GM12872 (cell line): ENCODE results near the gene CARD14.
A peak's percentile ranks its signal among the peaks of the same experiment; 100 is the strongest.

Experiments used
- TF ChIP-seq, protein P1 (sequence below): IDR thresholded peaks from 3 replicates; pipeline ENCODE4 v1.5.1; 2011; ENCODE audit warnings: low read depth, mild to moderate bottlenecking, low read length, moderate library complexity; ENCODE audit not compliant: insufficient read depth

The CARD14 gene

GRCh38 chr17:80187515-80187941 lies 17.7 kb downstream of the CARD14 start:
- TF ChIP-seq, protein P1, sequence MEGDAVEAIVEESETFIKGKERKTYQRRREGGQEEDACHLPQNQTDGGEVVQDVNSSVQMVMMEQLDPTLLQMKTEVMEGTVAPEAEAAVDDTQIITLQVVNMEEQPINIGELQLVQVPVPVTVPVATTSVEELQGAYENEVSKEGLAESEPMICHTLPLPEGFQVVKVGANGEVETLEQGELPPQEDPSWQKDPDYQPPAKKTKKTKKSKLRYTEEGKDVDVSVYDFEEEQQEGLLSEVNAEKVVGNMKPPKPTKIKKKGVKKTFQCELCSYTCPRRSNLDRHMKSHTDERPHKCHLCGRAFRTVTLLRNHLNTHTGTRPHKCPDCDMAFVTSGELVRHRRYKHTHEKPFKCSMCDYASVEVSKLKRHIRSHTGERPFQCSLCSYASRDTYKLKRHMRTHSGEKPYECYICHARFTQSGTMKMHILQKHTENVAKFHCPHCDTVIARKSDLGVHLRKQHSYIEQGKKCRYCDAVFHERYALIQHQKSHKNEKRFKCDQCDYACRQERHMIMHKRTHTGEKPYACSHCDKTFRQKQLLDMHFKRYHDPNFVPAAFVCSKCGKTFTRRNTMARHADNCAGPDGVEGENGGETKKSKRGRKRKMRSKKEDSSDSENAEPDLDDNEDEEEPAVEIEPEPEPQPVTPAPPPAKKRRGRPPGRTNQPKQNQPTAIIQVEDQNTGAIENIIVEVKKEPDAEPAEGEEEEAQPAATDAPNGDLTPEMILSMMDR: no peak

DNA sequence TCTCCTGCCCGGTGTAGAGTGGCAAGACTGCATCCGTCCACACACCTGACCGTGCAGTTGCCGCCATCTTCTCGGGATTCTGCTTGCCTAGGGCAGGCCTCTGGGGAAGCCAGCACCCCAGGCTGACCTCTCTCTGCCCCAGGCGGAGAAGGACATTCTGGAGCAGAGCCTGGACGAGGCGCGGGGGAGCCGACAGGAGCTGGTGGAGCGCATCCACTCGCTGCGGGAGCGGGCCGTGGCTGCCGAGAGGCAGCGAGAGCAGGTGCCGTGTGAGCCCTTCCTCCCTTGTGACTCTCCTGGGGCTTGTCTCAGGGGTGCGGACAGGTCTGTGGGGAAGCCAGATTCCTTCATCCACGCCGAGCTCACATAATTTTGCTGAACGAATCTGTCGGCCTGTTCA lies 19.8 kb downstream of the CARD14 start:
- TF ChIP-seq, protein P1: no peak

- TF ChIP-seq, protein P1: no peak
Observed at GRCh38 chr17:80190716-80191115, 20.9 kb downstream of the CARD14 start.

DNA sequence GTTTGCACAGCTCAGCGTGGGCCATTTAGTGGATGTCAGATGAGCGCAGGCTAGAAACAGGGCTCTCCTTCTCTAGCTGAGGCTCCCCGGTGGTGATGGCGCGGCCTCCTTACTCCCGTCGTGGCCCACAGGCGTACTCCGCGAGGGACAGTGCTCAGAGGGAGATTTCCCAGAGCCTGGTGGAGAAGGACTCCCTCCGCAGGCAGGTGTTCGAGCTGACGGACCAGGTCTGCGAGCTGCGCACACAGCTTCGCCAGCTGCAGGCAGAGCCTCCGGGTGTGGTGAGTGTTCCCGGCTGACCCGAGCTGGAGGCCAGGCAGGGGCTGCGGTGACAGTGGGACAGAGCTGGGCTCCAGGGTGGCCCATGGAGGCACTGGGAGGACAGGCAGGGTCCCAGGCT lies 21.4 kb downstream of the CARD14 start:
- TF ChIP-seq, protein P1: no peak

GRCh38 chr17:80191865-80192661 lies 22.2 kb downstream of the CARD14 start:
- TF ChIP-seq, protein P1: no peak

GRCh38 chr17:80195141-80195540 lies 25.3 kb downstream of the CARD14 start:
- TF ChIP-seq, protein P1: no peak

GRCh38 chr17:80195671-80196529 lies 26.1 kb downstream of the CARD14 start:
- TF ChIP-seq, protein P1: peak; percentile 89
